GM18505 (cell line): ENCODE results near the gene NEU2.

Experiments
- ATAC-seq: cut with Tn5 transposase; IDR thresholded peaks from one replicate; pipeline ENCODE4 v1.9.1; 2021; ENCODE audit not compliant: unreplicated experiment
- POLR2A ChIP-seq: IDR thresholded peaks from 4 replicates; pipeline ENCODE4 v1.6.1; 2011; ENCODE audit warnings: borderline replicate concordance; ENCODE audit not compliant: insufficient read depth, insufficient read length; ENCODE audit errors: extremely low read depth

The NEU2 gene

DNA sequence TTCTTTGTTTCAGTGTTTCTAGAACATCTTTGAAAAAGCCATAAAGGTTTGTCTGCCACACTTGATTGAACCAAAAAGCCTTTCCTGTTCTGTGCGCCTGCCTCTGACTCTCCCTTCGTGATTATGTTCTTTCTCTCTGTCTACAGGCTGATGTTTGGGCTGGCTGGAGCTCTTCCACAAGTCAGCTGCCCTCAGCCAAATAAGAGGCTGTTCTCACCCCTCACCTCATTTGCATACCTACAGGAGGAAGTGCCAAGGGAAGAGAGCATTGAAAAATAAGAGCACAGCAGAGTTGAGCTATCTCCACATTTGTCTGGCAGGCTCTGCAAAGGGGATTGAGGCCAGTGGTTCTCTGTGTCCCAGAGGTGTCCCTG lies 43.5 kb downstream of the NEU2 start:
- peak; percentile 50 for ATAC-seq
- TF ChIP-seq POLR2A: peak; percentile 56

DNA sequence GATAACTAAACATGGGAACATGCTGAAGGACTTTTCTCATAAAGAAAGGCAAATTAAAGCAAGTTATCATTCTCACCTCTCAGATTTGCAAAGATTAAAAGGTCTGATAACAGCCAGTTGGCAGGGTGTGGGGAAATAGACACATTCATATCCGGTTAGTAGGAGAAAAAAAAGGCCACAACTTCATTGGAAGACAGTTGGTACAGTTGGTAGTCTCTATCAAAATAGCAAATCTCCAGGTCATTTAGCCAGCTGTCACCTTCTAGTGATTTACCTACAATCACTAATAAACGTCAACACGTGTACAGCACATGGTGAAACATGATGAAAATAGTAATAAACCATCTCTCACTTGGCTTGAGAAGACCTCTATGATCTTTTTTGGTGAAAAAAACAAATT lies 44.3 kb downstream of the NEU2 start:
- no peak for ATAC-seq
- no peak for TF ChIP-seq POLR2A

DNA sequence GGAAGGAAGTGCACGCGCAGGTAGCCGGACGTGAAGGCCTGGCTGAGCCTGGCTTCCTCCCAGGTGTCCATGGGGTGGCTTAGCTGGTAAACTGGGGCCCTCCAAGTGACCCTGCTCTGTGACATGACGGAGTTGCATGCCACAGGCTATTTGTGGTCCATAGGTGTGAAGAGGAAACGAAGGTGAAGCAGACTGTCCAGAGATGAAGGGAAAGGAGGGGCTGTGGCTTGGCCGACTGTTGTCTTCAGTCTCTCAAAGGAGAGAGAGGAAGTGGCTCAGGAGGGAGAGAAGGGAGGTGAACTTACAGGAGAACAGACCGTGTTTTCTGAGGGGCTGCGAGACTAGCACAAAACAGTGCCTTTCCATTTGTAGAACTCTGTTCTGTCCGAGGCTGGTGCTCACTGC lies 47.0 kb downstream of the NEU2 start:
- no peak for TF ChIP-seq POLR2A
- peak; percentile 29 for ATAC-seq

DNA sequence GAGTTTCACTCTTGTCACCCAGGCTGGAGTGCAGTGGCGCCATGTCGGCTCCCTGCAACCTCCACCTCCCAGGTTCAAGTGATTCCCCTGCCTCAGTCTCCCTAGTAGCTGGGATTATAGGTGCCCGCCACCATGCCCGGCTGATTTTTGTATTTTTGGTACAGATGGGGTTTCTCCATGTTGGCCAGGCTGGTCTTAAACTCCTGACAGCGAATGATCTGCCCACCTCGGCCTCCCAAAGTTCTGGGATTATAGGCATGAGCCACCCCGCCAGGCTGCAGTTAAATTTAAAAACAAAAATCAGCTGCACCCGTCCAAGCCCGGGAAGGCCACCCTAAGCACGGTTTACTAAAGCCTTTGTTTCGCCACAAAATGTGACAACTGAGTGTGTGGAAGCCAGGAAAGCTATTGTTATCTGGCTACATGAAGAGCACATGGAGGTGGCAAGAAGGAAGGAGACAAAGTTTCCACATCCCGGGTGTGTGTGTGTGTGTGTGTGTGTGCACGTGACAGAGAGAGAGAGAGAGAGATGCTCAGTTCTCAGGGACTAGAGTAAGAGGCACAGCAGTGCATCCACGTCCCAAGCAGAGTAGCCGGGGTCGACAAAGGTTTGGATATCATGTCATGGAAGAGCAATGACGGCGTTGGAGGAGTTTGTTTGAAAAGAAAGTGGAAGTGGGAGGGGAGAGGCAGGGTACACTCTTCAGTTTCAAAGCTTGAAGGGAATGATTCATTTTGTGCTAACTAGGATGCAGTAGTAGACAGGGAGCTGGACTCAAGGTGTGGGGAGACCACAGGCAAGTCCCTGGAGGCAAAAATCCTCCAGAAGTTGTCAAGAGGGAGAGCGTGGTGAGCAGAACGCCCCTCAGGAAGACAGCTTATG lies 47.7 kb downstream of the NEU2 start:
- ATAC-seq: no peak
- no peak for TF ChIP-seq POLR2A

DNA sequence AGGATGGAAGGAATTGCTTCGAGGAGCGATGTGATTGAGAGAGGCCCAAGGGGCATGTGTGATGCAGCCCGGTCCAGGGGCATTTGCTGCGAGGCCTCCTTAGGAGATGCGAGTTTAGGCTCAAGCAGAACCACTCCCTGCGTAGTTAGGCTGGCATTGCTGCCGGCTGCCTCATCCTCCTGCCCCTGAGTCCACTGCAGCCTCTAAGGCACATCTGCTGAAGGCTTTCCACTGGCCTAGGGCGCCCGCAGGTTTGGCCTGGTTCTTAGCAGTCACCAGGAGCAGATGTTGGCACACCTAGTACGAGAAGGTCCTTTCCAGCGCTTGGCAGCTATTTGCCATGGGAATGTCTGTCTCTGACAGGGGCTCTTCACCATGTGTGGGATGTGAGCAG lies 48.4 kb downstream of the NEU2 start:
- ATAC-seq: no peak
- peak; percentile 52 for TF ChIP-seq POLR2A

GRCh38 chr2:233081232-233081730 lies 48.8 kb downstream of the NEU2 start:
- no peak for TF ChIP-seq POLR2A
- ATAC-seq: no peak

GRCh38 chr2:233081731-233082221 lies 49.3 kb downstream of the NEU2 start:
- ATAC-seq: no peak
- peak; percentile 66 for TF ChIP-seq POLR2A

DNA sequence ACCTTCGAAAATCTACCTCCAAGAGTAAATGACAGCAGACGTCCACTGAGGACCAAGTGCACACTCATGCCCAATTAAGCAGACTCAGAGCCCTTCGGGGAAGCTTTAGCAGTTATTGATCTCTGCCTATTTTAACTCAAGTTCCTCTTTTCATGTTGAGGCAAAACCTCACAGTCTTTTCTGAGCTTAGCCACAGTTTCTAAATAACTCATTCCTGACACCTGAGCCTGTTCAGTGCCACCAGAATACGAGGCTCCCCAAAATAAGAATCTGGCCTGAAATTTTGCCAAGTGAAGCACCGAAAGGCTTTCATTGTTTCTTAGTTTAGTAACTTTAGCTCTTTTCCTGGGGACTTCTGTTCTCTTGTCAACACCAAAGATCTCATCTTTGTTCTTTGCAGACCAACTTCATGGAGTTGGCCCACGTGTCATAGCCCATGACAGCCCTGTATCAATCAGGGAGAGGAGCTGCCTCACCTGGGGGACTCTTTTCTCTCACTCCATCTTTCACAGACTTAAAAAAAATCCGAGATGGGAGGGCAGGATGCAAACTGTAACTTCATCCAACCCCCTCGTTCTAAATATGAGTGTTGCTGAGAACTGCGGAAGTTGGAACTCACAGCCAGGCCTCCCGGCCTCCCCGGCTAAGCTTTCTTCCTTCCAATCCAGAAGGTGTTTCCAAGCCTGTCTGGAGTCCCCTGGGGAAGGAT lies 49.9 kb downstream of the NEU2 start:
- ATAC-seq: peak; percentile 33
- TF ChIP-seq POLR2A: no peak

DNA sequence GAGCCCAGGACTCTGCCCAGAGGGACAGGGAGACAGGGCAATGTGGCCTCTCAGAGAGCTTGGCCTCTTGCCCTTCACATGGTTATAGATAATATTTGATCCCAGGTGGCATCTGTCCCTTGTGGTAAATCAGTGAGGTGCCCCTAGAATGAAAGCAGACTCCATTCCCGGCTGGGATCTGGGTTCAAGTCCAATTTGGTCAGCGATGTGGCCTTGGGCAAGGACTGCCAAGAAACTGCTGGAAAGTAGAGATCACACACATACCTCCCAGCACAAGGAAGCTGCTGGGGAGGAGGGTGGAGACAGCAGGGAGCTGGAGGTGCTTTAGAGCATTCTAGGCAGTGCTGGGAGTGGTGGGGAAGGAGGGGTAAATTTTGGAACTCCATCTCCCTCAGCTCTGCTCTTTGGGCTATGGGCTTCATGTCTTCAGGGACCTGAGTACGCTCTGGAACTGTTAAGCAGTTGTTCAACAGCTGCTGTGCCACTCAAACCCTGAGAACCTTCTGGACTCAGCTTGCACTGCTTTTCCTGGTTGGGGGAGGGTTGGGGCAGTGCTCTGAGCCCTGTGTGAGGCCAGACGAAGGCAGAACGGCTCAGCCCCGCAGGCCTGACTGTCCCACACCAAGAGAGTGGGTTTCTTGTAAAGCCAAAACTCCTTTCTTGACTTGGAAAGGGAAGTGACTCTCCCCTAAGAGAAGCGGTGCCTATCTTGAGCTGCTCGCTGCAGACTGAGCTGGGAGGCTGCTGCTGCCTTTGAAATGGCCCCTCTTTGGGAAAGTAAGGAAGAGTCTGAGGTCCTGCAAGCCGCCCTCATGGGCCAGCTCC lies 50.7 kb downstream of the NEU2 start:
- ATAC-seq: no peak
- peak; percentile 45 for TF ChIP-seq POLR2A

DNA sequence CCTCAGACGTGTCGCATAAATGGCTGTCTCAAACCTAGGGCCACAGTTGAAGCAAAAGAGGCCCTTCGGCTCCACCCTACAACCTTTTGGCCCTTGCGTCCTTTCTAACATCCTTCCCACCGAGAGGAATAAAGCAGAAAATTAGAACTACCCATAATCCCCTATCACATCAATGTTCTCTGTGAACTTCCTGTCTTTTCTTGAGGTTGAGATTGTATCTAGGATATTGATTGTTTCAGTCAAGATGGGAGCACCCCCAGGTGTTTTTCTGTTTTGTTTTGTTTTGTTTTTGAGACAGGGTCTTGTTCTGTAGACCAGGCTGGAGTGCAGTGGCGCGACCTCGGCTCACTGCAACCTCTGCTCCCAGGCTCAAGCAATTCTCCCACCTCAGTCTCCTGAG lies 51.3 kb downstream of the NEU2 start:
- ATAC-seq: no peak
- no peak for TF ChIP-seq POLR2A

GRCh38 chr2:233084488-233084887 lies 52.0 kb downstream of the NEU2 start:
- no peak for ATAC-seq
- peak; percentile 44 for TF ChIP-seq POLR2A
